Erythroblast (primary cell): Measurements from ENCODE around the gene SUSD1.

Source experiments
- GATA1 ChIP-seq: IDR thresholded peaks from 2 replicates; pipeline ENCODE4 v1.6.1; 2011; ENCODE audit warnings: low read depth, mild to moderate bottlenecking, control low read depth, low read length, moderate library complexity
- POLR2A ChIP-seq: IDR thresholded peaks from 2 replicates; pipeline ENCODE4 v1.6.1; 2011; ENCODE audit warnings: mild to moderate bottlenecking, low read length

GRCh38 chr9:112125951-112126388 lies 49.1 kb downstream of the SUSD1 start:
- no peak for TF ChIP-seq POLR2A
- TF ChIP-seq GATA1 = no peak
